ENCODE measurements around the gene SIGLEC5. TPM values are rescaled to one million over a fixed set of nuclear protein-coding genes. Genes with fewer than 3 reads are reported as not detected.

Gene SIGLEC5
- total RNA-seq, 4 donors from 2014 or later = 1.1 TPM; not detected in 3

DNA sequence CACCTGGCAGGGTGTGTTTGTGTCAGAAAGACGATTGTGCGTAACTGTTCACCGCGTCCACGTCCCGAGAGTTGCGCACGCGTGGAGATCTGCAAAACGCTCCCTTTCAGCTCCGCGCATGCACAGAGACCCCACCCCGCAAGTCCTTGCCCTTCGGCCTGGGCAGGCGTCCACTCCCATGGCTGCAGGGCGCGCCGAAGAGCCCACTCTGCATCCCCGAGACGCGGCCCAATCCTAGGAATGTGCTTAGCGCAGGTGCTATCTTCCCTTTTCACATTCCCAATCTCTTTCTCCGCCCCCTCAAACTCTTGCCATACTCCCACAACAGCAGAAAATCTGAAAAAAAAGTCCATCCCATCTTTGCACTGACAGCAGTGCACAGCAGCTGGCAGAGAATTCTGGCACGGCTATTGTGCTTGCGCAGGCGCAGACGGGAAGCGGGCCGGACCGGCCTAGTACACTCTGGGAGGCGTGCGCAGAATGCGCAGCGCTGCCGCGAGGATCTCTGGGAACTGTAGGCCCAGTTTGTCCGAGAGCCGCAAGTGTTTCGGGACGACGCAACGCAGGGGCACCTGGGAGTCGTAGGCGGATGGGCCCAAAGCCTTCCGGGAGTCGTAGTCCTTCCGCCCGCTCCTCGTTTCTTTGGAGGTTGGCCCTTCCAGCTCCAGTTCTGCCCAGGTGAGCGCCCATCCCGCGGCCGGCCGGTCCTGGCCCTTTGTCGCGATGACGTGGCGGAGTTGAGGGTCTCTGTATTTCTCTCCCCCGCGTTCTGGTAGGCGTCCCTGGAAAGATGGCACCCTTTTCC, 36.0 kb downstream of the SIGLEC5 start:
- in situ Hi-C loops (cut with MboI; ENCODE audit: low pct_ligation_motif_present in 1 of 4, low pct_unique_long_range_greater_than_20kb in 1 of 4, low sequenced_read_pairs in 3 of 4) (no loop called here), intact Hi-C loops (cut with DNase I; ENCODE audit: low total_unique reads) (loop anchor here (10.0 kb wide), 1 partner anchor 489 kb away; the partner anchor contains the start of gene CTU1)
- TF ChIP-seq, protein P1, sequence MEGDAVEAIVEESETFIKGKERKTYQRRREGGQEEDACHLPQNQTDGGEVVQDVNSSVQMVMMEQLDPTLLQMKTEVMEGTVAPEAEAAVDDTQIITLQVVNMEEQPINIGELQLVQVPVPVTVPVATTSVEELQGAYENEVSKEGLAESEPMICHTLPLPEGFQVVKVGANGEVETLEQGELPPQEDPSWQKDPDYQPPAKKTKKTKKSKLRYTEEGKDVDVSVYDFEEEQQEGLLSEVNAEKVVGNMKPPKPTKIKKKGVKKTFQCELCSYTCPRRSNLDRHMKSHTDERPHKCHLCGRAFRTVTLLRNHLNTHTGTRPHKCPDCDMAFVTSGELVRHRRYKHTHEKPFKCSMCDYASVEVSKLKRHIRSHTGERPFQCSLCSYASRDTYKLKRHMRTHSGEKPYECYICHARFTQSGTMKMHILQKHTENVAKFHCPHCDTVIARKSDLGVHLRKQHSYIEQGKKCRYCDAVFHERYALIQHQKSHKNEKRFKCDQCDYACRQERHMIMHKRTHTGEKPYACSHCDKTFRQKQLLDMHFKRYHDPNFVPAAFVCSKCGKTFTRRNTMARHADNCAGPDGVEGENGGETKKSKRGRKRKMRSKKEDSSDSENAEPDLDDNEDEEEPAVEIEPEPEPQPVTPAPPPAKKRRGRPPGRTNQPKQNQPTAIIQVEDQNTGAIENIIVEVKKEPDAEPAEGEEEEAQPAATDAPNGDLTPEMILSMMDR (IDR thresholded peaks at IDR 0.05) = no peak
- TF ChIP-seq POLR2AphosphoS5 (IDR thresholded peaks at IDR 0.05) (peak; percentile 34 to 64 (median 51)), POLR2A (IDR thresholded peaks at IDR 0.05) (no peak), EP300 (IDR thresholded peaks at IDR 0.05; ENCODE audit: low read depth) (no peak)
- Histone ChIP-seq H3K9me3 (no peaks in the 10 kb centered on the region), H3K36me3 (no peaks in the 10 kb centered on the region), H3K27me3 (no peaks in the 10 kb centered on the region), H3K4me1 (peaks cover 7 to 18% (median 12%) of the 10 kb centered on the region in 4 donors), H3K4me3 (peak overlapping the region; percentile 54 to 69 (median 66)), H3K27ac (peak overlapping the region; percentile 50 to 82 (median 72))
- WGBS, 2 donors (ENCODE audit: low coverage in 1 of 2) = 8% methylated on average over 56 of the region's 61 CpGs; no CpG with 5 or more reads in 1 of the 2 donors
- peak; percentile 99 for DNase-seq

DNA sequence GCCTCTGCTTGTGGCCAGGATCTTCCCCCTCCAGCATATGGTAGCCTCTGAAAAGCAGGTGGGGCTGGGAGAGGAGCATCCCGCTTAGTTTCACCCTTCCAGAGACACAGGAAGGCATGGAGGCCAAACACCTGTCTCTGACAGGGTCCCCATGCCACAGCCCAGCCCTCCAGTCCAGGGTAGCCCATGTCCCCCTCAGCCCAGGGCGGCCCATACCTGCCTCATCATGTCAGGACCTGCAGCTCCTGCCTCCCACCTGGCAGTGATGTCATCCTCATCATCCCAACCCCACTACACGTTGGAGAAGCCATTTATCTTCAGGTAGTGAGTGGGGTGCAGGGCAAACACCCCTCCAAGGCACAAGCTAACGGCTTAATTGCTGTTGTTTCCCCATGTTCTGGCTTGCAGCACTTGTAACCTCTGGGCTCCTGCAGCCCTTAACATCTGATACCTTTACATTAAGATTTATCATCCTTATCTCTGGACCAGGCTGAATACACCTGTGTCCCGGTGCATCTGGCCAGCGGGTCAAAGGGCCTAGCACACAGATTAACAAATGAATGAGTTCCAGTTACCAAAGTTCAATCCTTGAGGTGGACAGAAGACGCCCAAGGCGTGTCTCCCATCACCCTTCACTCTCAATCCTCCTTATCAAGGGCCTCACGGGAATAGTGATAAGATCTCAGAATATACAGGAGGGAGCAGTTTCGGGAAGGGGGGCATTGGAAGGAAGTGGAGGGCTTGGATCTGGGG, 36.9 kb downstream of the SIGLEC5 start:
- intact Hi-C loops (cut with DNase I; ENCODE audit: low total_unique reads) (loop anchor here (10.0 kb wide), 1 partner anchor 489 kb away; the partner anchor contains the start of gene CTU1), in situ Hi-C loops (cut with MboI; ENCODE audit: low pct_ligation_motif_present in 1 of 4, low pct_unique_long_range_greater_than_20kb in 1 of 4, low sequenced_read_pairs in 3 of 4) (no loop called here)
- peaks cover 7 to 18% (median 12%) of the 10 kb centered on the region in 4 donors for H3K4me1 ChIP-seq
- TF ChIP-seq POLR2AphosphoS5 (IDR thresholded peaks at IDR 0.05) (no peak), POLR2A (IDR thresholded peaks at IDR 0.05) (no peak), EP300 (IDR thresholded peaks at IDR 0.05; ENCODE audit: low read depth) (no peak)
- TF ChIP-seq, protein P1 (IDR thresholded peaks at IDR 0.05) = no peak
- no peak for DNase-seq
- H3K27me3 ChIP-seq = no peaks in the 10 kb centered on the region
- H3K4me3 ChIP-seq = peak overlapping the region; percentile 54 to 69 (median 66)
- H3K27ac ChIP-seq = peak overlapping the region; percentile 50 to 82 (median 72)
- no peaks in the 10 kb centered on the region for H3K36me3 ChIP-seq
- peaks cover 1 to 2% of the 10 kb centered on the region in 2 donors for H3K9me3 ChIP-seq
- WGBS, 2 donors (ENCODE audit: low coverage in 1 of 2) = 11 to 44% methylated on average over 5 to 10 of the region's 10 CpGs

DNA sequence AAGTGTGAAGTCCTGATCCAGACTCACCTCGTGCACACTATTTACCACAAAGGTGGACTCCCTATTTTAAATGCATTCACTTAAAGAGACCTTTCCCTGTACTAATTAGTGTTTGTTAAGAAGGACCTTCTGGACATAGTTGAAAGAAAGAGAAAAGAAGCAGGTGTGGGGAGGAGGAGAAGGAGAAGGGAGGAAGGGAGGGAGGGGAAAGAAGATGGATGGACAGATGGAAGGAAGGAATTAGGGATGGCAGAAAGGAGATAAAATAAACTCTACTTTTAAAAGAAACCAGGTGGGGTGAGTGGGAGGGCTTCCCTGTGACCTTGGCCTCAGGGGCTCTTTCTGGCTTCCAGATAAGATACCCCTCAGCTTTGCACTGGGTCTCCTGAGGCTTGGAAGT, 37.7 kb downstream of the SIGLEC5 start:
- H3K27me3 ChIP-seq = no peaks in the 10 kb centered on the region
- no peak for DNase-seq
- H3K4me3 ChIP-seq = no peak overlapping the region
- no peak overlapping the region for H3K27ac ChIP-seq
- in situ Hi-C loops (cut with MboI; ENCODE audit: low pct_ligation_motif_present in 1 of 4, low pct_unique_long_range_greater_than_20kb in 1 of 4, low sequenced_read_pairs in 3 of 4) (no loop called here), intact Hi-C loops (cut with DNase I; ENCODE audit: low total_unique reads) (loop anchor here (10.0 kb wide), 1 partner anchor 488 kb away; the partner anchor contains the start of gene CTU1)
- WGBS, 2 donors (ENCODE audit: low coverage in 1 of 2) = 60 to 67% methylated on average over 1 of the region's 1 CpG
- H3K9me3 ChIP-seq = peaks cover 9 to 10% of the 10 kb centered on the region in 2 donors
- H3K36me3 ChIP-seq = peaks cover 0 to 3% (median under 1%) of the 10 kb centered on the region in 4 donors
- TF ChIP-seq, protein P1 (IDR thresholded peaks at IDR 0.05) = no peak
- TF ChIP-seq POLR2A (IDR thresholded peaks at IDR 0.05) (no peak), EP300 (IDR thresholded peaks at IDR 0.05; ENCODE audit: low read depth) (no peak), POLR2AphosphoS5 (IDR thresholded peaks at IDR 0.05) (no peak)
- peaks cover 7 to 18% (median 12%) of the 10 kb centered on the region in 4 donors for H3K4me1 ChIP-seq

DNA sequence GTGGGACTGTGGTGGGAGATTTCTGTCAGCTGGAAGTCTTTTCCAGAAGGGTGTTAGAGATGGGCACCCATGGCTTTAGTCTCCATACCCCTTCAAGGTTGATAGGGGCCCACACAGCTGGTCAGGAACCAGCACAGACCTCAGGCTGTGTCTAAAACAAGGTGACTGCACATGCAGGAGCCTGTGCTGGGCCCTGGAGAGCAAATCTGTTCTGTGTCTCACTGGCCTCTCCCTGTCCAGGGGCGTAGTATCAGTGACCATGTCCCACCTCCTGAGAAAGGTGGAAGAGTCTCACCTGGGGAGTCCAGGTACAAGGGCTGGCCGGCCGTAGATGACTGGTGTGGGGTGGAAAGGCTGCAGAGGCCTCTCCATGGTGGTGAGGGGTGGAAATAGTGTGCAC, 39.8 kb downstream of the SIGLEC5 start:
- Histone ChIP-seq H3K4me1 (peaks cover 7 to 18% (median 12%) of the 10 kb centered on the region in 4 donors), H3K27ac (no peak overlapping the region), H3K27me3 (no peaks in the 10 kb centered on the region), H3K9me3 (peaks cover 16 to 29% of the 10 kb centered on the region in 2 donors), H3K4me3 (no peak overlapping the region), H3K36me3 (peaks cover 0 to 20% (median 8%) of the 10 kb centered on the region in 4 donors)
- intact Hi-C loops (cut with DNase I; ENCODE audit: low total_unique reads) = loop anchor here (10.0 kb wide), 1 partner anchor 486 kb away; the partner anchor contains the start of gene CTU1
- in situ Hi-C loops (cut with MboI; ENCODE audit: low pct_ligation_motif_present in 1 of 4, low pct_unique_long_range_greater_than_20kb in 1 of 4, low sequenced_read_pairs in 3 of 4) = no loop called here
- 93% methylated on average over 3 of the region's 3 CpGs; no CpG with 5 or more reads in 1 of the 2 donors for WGBS, 2 donors (ENCODE audit: low coverage in 1 of 2)
- TF ChIP-seq POLR2AphosphoS5 (IDR thresholded peaks at IDR 0.05) = no peak
- TF ChIP-seq, protein P1 (IDR thresholded peaks at IDR 0.05) = no peak
- no peak for TF ChIP-seq EP300 (IDR thresholded peaks at IDR 0.05; ENCODE audit: low read depth)
- TF ChIP-seq POLR2A (IDR thresholded peaks at IDR 0.05) = no peak
- DNase-seq = no peak
